ENCODE measurements around the gene ZNF496.
"Not testable (repeated sequence)": the region's sequence is repeated elsewhere in the genome, so short reads cannot be mapped to it uniquely, and the experiment has no call there.

ZNF496 gene

DNA sequence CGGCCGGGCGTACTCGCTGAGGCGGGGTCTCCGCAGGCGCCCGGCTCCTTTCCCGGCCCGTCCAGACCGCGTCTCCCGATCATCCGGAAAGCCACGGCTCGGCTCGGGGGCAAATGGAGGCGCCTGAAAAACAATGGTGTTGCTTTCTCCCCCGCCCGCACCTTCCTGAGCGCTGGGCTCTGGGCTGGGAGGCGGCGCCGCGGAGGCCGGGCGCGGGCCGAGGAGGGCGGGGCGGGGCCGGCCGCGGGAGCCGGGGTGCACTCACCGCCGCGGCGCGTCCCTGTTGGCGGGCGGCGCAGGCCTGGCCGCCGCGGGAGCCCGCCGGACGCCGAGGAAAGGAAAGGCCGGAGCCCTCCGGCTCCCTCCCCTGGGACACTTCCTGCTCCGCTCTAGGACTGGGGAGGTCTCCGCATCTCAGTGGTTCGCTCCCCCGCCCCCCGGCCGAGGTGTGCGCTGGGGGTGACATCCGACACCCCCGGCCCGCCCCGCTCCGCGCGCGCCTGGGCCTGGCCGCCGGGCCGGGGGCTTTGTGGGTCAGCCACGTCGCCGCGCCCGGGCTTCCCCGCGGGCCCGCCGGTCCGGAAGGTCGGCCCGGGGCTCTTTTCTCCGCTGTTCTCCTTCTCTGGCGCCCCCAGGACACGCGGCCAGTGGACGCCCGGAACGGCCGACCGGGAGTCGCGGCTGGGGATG is at the start of gene ZNF496:
TSS of gene ZNF496 (minus strand) at position 343 of the 690 bp plus-strand sequence. CDS start 2,289 bp downstream, outside the sequence.
- FAIRE-seq (no peak), DNase-seq (ENCODE audit: extremely low spot score, insufficient read length, low read depth) (peak; percentile 84)

DNA sequence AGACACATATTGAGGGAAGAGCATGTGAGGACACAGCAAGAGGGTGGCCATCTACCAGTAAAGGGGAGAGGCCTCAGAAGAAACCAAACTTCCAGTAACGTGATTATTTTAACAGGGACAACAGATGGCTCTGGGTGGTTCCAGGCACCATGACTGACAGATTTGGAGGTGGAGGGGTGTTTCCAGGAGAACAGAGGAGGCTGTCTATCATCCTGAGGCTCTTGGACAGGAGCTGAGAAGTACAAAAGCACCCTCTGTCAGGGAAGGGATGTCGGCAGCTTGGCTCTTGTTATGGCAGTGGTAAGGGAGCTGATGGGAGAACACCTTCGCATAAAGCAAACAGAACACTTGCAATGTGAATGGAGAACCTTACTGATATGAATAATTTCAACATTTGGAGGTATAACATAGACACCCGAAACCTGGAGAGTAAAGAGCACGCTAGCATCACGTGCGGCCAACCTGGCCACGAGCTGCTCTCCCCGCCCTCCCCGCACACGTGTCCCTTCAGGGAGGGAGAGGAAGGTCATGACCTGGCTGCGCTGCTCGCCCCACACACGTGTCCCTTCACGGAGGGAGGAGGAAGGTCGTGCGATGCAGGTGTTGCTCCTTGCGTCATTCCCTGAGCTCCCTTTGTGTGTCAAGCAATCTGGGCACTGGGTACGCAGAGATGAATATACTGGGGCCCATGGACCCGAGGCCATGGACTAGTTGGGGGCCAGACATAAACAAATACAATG is 46.8 kb upstream of the ZNF496 start:
- DNase-seq (ENCODE audit: extremely low spot score, insufficient read length, low read depth) (no peak), FAIRE-seq (no peak)

DNA sequence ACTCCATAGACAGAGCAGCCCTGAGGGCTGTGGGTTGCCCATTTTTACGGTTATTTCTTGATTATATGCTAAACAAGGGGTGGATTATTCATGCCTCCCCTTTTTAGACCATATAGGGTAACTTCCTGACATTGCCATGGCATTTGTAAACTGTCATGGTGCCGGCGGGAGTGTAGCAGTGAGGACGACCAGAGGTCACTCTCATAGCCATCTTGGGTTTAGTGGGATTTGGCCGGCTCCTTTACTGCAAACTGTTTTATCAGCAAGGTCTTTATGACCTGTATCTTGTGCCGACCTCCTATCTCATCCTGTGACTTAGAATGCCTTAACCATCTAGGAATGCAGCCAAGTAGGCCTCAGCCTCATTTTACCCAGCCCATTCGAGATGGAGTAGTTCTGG is 46.0 kb upstream of the ZNF496 start:
- not testable (repeated sequence) for DNase-seq (ENCODE audit: extremely low spot score, insufficient read length, low read depth); FAIRE-seq

DNA sequence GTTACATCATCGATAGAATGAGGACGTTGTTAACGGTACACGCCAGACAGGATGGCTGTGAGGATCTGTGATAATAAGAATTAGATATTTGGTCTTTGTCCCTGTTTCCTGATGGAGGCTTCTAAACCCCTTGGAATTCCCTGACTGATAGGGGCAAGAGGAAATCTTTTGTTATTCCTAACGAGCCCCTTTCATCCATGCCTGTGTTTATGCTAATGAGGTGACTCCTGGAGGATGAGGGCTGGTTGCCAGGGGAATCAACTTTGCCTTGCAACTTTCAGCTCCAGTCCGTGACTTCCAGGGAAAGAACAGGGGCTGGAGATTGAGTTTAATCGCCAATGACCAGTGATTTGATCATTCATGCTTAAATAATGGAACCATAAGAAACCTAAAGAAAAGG is 45.0 kb upstream of the ZNF496 start:
- DNase-seq (ENCODE audit: extremely low spot score, insufficient read length, low read depth) = no peak
- no peak for FAIRE-seq

DNA sequence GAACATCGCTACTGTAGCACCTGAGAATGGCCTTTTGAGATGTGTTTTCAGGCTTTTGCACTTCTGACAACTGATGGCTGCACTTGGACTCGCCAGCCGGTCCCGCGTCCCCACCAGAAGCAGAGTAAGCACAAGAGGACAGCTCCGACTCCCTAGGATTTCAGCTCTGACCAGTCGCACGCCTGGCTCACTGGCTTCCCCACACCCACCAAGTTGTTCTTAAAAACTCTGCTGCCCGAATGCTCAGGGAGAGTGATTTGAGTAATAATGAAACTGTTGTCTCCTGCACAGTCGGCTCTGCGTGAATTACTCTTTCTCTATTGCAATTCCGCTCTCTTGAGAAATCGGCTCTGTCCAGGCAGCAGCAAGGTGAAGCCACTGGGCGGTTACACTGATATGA is 44.1 kb upstream of the ZNF496 start:
- DNase-seq (ENCODE audit: extremely low spot score, insufficient read length, low read depth) (no peak), FAIRE-seq (no peak)

DNA sequence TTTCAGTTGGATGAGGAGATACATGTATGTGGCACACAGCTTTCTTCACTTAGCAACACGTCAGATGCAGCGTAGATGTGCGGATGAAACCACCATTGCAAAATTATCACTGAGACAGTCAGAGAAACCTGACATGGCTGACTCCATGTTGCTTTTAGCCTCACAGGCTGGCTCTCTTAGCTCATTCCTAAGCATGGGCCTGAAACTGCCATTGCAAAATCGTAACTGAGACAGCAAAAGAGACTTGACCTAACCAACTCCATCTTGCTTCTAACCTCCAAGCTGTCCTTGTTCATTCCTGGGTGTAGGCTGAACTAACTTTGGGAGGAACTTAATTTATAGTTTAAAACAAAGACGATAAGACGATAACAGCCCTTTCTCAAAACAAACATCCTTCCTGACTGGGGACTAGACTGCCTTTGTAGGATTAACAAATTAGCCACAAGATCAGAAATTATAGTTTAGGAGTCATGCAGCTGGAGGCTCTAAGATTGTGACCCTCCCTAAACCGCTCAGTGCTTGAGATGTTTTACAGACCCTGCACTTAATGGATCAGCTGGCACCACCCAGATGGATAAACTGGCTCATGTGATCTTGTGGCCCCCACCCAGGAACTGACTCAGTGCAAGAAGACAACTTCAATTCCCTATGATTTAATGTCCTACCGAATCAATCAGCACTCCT is 43.1 kb upstream of the ZNF496 start:
- not testable (repeated sequence) for FAIRE-seq; DNase-seq (ENCODE audit: extremely low spot score, insufficient read length, low read depth)

DNA sequence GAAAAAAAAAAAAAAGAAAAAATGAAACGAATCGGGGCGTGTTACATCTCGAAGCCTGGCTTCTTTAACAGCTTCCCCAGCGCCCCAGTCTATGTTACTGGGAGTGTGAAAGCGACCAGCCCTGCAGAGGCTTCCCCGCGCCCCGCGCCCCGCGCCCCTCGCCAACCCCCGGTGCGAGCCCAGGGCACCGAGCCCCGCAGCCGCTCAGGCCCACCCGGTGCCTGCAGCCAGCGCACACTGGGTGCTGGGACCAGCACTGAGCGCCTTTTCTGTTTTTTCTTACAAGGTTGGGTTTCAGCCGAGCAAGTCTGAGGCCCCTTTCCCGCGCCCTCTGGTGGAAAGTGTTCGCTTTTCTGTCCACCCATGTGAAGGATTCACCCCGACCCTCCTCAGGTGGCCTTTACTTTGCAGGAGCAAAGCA is 42.1 kb upstream of the ZNF496 start:
- DNase-seq (ENCODE audit: extremely low spot score, insufficient read length, low read depth) = no peak
- no peak for FAIRE-seq

DNA sequence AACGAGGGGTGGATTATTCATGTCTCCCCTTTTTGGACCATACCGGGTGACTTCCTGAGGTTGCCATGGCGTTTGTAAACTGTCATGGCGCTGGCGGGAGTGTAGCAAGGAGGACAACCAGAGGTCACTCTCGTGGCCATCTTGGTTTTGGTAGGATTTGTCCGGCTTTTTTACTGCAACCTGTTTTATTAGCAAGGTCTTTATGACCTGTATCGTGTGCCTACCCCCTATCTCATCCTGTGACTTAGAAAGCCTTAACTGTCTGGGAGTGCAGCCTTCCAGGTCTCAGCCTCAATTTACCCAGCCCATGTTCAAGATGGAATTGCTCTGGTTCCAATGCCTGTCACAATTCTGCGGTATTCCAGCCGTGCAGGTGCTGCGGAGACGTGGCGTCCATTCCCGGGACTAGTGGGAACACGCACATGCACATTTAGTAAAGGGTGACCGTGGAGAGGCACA is 40.2 kb upstream of the ZNF496 start:
- DNase-seq (ENCODE audit: extremely low spot score, insufficient read length, low read depth) = no peak
- FAIRE-seq = no peak

DNA sequence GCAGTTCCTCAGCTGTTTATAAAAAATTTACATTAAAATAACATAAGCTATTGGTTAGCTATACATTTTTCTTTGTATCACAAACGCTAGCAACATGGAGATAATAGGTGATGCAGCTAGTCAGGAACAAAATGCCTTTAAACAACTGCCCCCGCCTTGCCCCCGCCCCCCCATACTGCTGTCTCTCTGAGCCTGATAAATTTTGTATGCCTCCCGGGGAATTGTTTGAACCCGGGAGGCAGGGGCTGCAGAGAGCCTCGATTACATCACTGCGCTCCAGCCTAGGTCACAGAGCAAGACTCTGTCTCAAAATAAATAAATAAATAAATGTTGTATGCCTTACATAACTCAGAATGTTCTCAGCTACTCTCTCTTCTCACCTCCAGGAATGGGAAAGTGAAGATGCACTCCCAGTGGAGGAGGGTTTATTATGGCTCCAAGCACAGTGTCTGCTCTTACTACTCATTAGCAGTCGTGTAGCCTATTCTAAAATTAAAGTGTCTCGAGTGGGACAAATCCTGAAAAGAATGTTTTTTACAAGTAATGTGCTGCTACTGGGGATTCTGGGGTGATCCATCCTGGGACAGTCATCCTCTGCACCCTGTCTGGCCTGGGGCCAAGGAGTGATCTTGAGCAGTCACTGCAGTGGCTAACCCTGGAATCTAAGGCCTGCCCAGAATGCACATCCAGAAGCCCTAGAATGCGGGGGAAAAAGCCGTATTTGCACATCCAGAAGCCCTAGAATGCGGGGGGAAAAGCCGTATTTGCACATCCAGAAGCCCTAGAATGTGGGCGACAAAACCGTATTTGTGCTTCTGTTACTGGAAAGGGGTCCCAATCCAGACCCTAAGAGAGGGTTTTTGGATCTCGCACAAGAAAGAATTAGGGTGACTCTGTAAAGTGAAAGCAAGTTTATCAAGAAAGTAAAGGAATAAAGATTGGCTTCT is 39.4 kb upstream of the ZNF496 start:
- no peak for FAIRE-seq
- DNase-seq (ENCODE audit: extremely low spot score, insufficient read length, low read depth) = no peak

DNA sequence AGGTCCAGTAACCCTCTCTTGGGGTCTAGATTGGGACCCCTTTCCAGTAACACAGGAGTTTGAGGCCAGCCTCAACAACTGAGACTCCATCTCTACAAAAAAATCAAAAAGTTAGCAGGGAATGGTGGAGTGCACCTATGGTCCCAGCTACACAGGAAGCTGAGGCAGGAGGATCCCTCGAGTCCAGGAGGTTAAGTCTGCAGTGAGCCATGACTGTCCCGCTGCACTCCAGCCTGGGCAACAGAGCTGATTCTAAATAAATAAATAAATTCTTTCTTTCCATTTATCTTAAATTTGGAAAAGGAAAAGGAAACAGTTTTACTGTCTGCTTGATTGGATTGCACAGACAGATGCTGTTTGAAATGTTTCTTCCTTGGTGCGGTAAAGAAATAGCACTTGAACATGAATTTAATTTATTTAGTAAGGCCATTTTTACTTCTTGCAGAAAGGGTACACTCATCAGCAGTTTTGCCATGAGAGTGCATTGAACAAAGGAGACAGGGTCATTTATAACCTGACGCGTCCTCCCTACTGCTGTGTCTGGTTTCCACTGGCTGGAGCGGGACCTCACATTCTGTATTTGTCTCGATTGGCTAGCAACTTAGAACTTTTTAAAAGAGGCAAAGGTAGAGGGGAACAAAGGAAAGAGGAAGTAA is 37.0 kb upstream of the ZNF496 start:
- FAIRE-seq = no peak
- DNase-seq (ENCODE audit: extremely low spot score, insufficient read length, low read depth) = no peak

DNA sequence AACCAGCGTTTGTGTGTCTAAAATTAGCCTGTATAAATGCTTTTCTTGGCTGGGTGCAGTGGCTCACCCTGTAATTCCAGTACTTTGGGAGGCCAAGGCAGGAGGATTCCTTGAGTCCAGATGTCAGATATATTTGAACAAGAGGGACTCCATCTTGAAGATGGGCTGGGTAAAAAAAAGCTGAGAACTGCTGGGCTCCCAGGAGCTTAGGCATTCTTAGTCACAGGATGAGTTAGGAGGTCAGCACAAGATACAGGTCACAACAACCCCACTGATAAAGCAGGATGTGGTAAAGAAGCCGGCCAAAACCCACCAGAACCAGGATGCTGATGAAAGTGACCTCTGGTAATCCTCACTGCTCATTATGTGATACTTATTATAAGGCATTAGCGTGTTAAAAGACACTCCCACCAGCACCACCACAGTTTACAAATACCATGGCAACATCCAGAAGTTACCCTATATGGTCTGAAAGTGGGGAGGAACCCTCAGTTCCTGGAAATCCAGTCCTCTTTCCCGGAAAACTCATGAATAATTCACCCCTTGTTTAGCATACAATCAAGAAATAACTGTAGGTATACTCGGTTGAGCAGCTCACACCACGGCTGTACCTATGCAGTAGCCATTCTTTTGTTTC is 36.2 kb upstream of the ZNF496 start:
- no peak for FAIRE-seq
- DNase-seq (ENCODE audit: extremely low spot score, insufficient read length, low read depth) = no peak

DNA sequence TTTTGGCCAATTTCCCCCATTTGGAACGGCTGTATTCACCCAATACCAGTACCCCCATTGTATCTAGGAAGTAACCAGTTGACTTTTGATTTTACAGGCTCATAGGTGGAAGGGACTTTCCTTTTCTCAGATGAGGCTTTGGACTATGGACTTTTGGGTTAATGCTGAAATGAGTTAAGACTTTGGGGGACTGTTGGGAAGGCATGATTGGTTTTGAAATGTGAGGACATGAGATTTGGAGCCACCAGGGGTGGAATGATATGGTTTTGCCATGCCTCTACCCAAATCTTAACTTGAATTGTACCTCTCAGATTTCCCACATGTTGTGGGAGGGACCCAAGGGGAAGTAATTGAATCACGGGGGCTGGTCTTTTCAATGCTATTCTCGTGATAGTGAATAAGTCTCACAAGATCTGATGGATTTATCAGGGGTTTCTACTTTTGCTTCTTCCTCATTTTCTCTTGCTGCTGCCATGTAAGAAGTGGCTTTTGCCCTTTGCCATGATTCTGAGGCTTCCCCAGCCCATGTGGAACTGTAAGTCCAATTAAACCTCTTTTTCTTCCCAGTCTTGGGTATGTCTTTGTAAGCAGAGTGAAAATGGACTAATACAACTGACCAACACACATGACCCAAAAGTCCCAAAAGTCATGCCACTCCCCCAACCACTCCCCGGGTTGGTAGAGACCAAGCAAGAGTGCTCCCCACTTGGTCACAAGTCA is 35.4 kb upstream of the ZNF496 start:
- FAIRE-seq (no peak), DNase-seq (ENCODE audit: extremely low spot score, insufficient read length, low read depth) (no peak)

DNA sequence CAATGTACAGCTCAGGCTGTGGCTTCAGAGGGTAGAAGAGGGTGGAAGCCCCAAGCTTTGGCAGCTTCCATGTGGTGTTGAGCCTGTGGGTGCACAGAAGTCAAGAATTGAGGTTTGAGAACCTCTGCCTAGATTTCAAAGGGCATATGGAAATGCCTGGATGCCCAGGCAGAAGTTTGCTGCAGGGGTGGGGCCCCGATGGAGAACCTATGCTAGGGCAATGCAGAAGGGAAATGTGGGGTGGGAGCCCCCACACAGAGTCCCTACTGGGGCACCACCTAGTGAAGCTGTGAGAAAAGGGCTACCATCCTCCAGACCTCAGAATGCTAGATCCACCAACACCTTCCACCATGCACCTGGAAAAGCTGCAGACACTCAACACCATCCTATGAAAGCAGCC is 34.7 kb upstream of the ZNF496 start:
- DNase-seq (ENCODE audit: extremely low spot score, insufficient read length, low read depth); FAIRE-seq: not testable (repeated sequence)

DNA sequence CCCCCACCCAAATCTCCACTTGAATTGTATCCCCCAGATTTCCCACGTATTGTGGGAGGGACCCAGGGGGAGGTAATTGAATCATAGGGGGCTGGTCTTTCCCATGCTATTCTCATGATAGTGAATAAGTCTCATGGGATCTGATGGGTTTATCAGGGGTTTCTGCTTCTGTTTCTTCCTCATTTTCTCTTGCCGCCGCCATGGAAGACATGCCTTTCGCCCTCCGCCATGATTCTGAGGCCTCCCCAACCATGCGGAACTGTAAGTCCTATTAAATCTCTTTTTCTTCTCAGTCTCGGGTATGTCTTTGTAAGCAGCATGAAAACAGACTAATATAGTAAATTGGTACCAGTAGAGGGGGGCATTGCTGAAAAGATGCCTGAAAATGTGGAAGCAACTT is 33.4 kb upstream of the ZNF496 start:
- no peak for FAIRE-seq
- no peak for DNase-seq (ENCODE audit: extremely low spot score, insufficient read length, low read depth)

DNA sequence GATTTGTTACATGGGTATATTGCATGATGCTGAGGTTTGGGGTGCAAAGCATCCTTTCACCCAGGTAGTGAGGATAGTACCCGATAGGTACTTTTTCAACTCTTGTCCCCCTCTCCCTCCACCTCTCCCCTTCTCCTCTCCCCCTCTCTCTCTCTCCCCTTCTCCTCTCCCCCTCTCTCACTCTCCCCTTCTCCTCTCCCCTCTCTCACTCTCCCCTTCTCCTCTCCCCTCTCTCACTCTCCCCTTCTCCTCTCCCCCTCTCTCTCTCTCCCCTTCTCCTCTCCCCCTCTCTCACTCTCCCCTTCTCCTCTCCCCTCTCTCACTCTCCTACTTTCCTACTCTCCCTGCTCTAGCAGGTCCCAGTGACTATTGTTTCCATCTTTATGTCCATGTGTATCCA is 31.3 kb upstream of the ZNF496 start:
- not testable (repeated sequence) for FAIRE-seq; DNase-seq (ENCODE audit: extremely low spot score, insufficient read length, low read depth)

DNA sequence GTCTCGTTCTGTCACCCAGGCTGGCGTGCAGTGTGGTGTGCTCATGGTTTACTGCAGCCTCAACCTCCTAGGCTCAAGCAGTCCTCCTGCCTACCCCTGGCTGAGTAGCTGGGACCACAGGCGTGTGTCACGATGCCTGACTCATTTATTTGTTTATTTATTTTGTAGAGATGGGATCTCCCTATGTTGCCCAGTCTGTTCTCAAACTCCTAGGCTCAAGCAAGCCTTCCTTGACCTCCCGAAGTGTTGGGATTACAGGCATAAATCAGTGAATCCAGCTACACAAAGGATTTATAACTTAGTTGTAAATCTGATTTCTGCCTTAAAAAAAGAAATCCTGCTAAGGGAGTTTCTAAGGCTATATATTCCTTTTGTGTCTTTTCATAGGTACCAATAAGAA is 30.5 kb upstream of the ZNF496 start:
- DNase-seq (ENCODE audit: extremely low spot score, insufficient read length, low read depth) (no peak), FAIRE-seq (no peak)

DNA sequence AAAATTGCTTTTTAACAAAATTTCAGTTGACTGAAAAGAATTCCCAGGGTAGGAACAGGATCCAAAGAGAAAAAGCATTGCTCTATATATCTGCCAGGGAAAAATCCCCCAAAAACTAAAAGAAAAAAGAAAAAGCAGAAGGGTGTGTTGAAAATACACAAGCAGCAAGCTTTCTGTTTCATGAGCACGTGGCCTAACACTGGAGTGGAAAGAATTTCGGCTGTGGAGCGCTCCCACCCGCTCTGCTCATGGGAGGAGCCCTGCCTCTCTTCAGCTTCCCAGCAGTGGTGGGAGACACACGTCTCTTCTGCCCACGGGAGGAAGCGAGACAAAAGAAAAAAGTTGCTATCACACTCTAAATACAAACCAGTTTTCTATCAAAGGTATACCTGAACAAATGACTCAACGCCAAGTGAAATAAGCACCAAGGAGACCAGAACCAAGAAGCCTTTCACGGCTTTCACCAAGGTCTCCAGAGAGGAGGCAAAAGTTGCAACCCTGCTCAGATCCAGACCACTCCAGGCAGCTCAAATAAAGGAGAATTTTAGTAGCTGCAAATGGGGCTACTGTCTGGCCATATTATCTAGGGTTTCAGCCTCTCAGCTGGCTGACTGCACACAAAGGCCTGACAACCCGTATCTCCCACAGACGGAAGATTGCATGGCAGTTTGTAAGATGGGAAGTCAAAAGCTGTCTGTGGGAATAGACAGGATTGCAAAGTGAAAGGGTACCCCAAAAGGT is 29.5 kb upstream of the ZNF496 start:
- FAIRE-seq = no peak
- DNase-seq (ENCODE audit: extremely low spot score, insufficient read length, low read depth) = no peak

Measured in GM18507 (cell line).